ENCODE results near the gene PIP5K1A. TPM values are rescaled to one million over a fixed set of nuclear protein-coding genes. Genes with fewer than 3 reads are reported as not detected.

The PIP5K1A gene
- total RNA-seq, 4 donors from 2014 or later: 23.4 to 46.8 (median 36.9) TPM

DNA sequence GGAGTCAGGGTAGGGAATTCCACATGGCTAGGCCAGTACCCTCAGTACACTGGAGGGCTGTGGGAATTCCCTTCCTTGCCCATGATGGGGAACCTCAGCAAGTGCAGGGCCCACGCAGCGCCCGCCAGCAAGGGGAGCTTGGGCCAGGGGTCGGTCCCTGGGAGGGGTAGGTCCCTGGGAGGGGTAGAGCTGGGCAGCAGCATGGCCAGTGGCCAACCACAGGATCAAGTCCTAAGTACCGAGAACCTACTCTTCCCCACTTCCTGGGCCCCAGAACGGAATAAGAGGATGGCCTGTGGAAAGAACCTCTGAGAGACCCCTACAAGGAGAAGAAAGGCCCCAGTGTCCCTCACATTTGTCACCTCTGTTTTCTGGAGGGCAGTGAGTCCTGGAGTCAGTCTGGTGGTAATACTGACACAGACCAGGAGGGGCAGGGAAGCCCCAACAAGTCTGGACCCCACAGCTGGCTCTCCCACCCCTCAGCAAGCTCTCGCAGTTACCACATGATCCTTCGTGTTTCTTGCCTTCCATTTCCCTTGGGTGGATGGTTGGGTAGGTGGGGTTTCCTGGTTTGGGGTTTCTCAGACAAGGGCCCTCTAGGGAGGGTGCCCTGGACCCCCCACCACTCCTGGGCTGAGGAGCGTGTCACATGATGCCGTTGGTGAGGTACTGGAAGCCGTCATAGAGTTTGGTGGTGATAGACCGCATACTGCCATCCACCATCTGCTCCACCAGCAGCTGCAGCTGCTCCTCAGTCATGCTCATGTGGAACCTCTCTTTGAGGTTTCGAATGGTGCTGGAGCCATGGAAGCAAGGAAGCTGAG lies 94.1 kb downstream of the PIP5K1A start:
- no peaks in the 10 kb centered on the region for H3K27me3 ChIP-seq
- DNase-seq (no peak), ATAC-seq (no peak)
- H3K27ac ChIP-seq: no peak overlapping the region
- no peak for TF ChIP-seq POLR2A (IDR thresholded peaks at IDR 0.05)
- TF ChIP-seq, protein P1, sequence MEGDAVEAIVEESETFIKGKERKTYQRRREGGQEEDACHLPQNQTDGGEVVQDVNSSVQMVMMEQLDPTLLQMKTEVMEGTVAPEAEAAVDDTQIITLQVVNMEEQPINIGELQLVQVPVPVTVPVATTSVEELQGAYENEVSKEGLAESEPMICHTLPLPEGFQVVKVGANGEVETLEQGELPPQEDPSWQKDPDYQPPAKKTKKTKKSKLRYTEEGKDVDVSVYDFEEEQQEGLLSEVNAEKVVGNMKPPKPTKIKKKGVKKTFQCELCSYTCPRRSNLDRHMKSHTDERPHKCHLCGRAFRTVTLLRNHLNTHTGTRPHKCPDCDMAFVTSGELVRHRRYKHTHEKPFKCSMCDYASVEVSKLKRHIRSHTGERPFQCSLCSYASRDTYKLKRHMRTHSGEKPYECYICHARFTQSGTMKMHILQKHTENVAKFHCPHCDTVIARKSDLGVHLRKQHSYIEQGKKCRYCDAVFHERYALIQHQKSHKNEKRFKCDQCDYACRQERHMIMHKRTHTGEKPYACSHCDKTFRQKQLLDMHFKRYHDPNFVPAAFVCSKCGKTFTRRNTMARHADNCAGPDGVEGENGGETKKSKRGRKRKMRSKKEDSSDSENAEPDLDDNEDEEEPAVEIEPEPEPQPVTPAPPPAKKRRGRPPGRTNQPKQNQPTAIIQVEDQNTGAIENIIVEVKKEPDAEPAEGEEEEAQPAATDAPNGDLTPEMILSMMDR (IDR thresholded peaks at IDR 0.05 in 4 of 5, conservative IDR thresholded peaks at IDR 0.05 in 1 of 5): no peak
- intact Hi-C loops (cut with DNase I; ENCODE audit: low total_unique reads): no loop called here
- peaks cover 6 to 93% of the 10 kb centered on the region in 2 donors for H3K36me3 ChIP-seq
- H3K9me3 ChIP-seq: no peaks in the 10 kb centered on the region
- H3K4me1 ChIP-seq: no peaks in the 10 kb centered on the region
- H3K4me3 ChIP-seq: no peak overlapping the region
- in situ Hi-C loops (cut with MboI; ENCODE audit: low sequenced_read_pairs in 4 of 4): loop anchor here in 1 of 4 donors (10.0 kb wide), 1 partner anchor 102 kb away; the partner anchor contains the start of gene PSMB4

DNA sequence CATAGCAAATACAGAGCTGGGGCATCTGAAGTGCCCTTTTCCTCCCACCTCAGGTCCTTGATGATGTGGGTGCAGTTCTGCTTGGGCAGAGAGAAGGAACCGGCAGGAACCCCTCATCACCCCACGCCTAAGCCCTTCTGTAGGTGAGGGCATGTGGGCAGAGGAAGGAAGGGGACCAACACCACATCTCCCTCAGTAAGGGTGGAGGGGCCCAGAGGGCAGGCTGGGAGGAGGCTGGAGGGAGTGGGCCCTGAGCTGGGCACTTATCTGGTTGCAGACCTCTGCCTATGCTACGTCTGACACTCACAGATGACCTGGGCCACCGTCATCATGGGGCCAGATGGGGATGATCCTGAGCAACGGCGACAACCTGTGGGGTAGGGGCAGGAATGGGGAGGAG lies 94.7 kb downstream of the PIP5K1A start:
- TF ChIP-seq POLR2A (IDR thresholded peaks at IDR 0.05): no peak
- TF ChIP-seq, protein P1 (IDR thresholded peaks at IDR 0.05 in 4 of 5, conservative IDR thresholded peaks at IDR 0.05 in 1 of 5): no peak
- no peaks in the 10 kb centered on the region for H3K4me1 ChIP-seq
- H3K36me3 ChIP-seq: peaks cover 9 to 93% of the 10 kb centered on the region in 2 donors
- H3K27ac ChIP-seq: no peak overlapping the region
- DNase-seq: no peak
- in situ Hi-C loops (cut with MboI; ENCODE audit: low sequenced_read_pairs in 4 of 4): loop anchor here in 1 of 4 donors (10.0 kb wide), 1 partner anchor 102 kb away; the partner anchor contains the start of gene PSMB4
- no peaks in the 10 kb centered on the region for H3K9me3 ChIP-seq
- ATAC-seq: no peak
- H3K4me3 ChIP-seq: no peak overlapping the region
- intact Hi-C loops (cut with DNase I; ENCODE audit: low total_unique reads): no loop called here
- H3K27me3 ChIP-seq: no peaks in the 10 kb centered on the region

DNA sequence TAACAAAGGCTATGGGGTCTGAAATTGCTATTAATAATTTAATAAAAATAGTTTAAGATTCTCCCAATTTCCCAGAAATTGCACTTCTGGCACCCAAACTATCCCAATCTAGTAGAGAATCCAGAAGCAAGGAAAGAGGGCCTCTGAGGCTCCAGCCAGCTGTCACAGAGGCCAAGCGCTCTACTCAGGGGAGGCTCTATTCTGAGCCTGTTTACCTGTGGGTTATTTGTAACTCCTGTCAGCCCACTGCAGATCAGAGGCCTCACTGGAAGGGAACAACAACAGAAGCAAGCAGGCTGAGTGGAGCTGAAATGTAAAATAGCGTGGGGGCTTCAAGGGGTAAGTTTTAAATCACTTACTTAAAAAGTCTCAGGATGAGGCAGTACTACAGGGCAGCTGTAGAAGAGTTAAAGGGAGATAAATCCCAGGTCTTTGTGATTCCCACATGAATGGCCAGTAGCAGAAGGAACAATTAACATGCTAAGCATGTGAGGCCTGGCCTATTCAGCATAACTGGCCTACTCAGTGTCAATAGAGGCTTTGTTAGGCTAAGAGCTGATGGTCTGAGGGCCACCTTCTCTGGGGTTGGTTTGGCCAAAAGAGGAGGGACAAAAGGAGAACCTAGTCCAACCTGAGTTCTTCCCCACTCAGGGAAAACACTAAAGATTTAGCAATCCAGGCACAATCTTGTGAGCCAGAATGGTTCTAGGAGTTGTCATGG lies 96.5 kb downstream of the PIP5K1A start:
- no peaks in the 10 kb centered on the region for H3K9me3 ChIP-seq
- TF ChIP-seq POLR2A (IDR thresholded peaks at IDR 0.05): no peak
- TF ChIP-seq, protein P1 (IDR thresholded peaks at IDR 0.05 in 4 of 5, conservative IDR thresholded peaks at IDR 0.05 in 1 of 5): no peak
- DNase-seq (no peak), ATAC-seq (no peak)
- no peak overlapping the region for H3K27ac ChIP-seq
- H3K36me3 ChIP-seq: peaks cover 9 to 93% of the 10 kb centered on the region in 2 donors
- in situ Hi-C loops (cut with MboI; ENCODE audit: low sequenced_read_pairs in 4 of 4) (loop anchor here in 1 of 4 donors (10.0 kb wide), 1 partner anchor 100 kb away; the partner anchor contains the start of gene PSMB4), intact Hi-C loops (cut with DNase I; ENCODE audit: low total_unique reads) (no loop called here)
- H3K4me1 ChIP-seq: no peaks in the 10 kb centered on the region
- no peaks in the 10 kb centered on the region for H3K27me3 ChIP-seq
- H3K4me3 ChIP-seq: no peak overlapping the region

Other genes starting within 250 kb of the PIP5K1A start
- 10 to 100 TPM; 15.0 to 29.1 (median 24.0) TPM for gene CERS2, start 223.7 kb upstream of the PIP5K1A start, total RNA-seq
- gene ANXA9, start 216.3 kb upstream of the PIP5K1A start, total RNA-seq: not detected
- gene MINDY1, start 191.7 kb upstream of the PIP5K1A start, total RNA-seq: 10 to 100 TPM; 13.4 to 22.8 (median 19.7) TPM
- 10 to 100 TPM; 24.0 to 35.6 (median 29.1) TPM for gene PRUNE1, start 190.1 kb upstream of the PIP5K1A start, total RNA-seq
- gene BNIPL, start 162.0 kb upstream of the PIP5K1A start, total RNA-seq: under 1 TPM in 2 of 4 donors, not detected in 2; 0.13 to 0.25 TPM
- gene C1orf56, start 150.8 kb upstream of the PIP5K1A start, total RNA-seq: 10 to 100 TPM in 3 of 4 donors, 1 to 10 TPM in 1; 6.2 to 16.2 (median 12.4) TPM
- 10 to 100 TPM; 13.2 to 31.7 (median 22.8) TPM for gene CDC42SE1, start 138.9 kb upstream of the PIP5K1A start, total RNA-seq
- 1 to 10 TPM; 1.5 to 9.2 (median 5.4) TPM for gene MLLT11, start 138.2 kb upstream of the PIP5K1A start, total RNA-seq
- 10 to 100 TPM; 11.9 to 20.5 (median 17.9) TPM for gene GABPB2, start 127.8 kb upstream of the PIP5K1A start, total RNA-seq
- gene SEMA6C, start 51.9 kb upstream of the PIP5K1A start, total RNA-seq: 100 to 1,000 TPM in 2 of 4 donors, 10 to 100 TPM in 2; 51.5 to 121 (median 108) TPM
- 1 to 10 TPM in 3 of 4 donors, not detected in 1; 1.1 to 3.1 (median 1.4) TPM for gene TNFAIP8L2, start 41.9 kb upstream of the PIP5K1A start, total RNA-seq
- gene LYSMD1, start 32.6 kb upstream of the PIP5K1A start, total RNA-seq: 10 to 100 TPM; 11.4 to 14.6 (median 13.7) TPM
- 10 to 100 TPM; 17.7 to 56.1 (median 35.6) TPM for gene SCNM1, start 32.4 kb upstream of the PIP5K1A start, total RNA-seq
- 100 to 1,000 TPM in 3 of 4 donors, 10 to 100 TPM in 1; 58.3 to 315 (median 188) TPM for gene TMOD4, start 22.6 kb upstream of the PIP5K1A start, total RNA-seq
- 10 to 100 TPM; 62.2 to 95.8 (median 68.9) TPM for gene VPS72, start 8.4 kb upstream of the PIP5K1A start, total RNA-seq
- gene PSMD4, start 56.2 kb downstream of the PIP5K1A start, total RNA-seq: 100 to 1,000 TPM; 263 to 439 (median 340) TPM
- gene ZNF687, start 83.7 kb downstream of the PIP5K1A start, total RNA-seq: 10 to 100 TPM; 11.9 to 19.6 (median 16.6) TPM
- 10 to 100 TPM; 65.5 to 98.1 (median 77.3) TPM for gene PI4KB, start 128.9 kb downstream of the PIP5K1A start, total RNA-seq
- gene RFX5, start 148.7 kb downstream of the PIP5K1A start, total RNA-seq: 10 to 100 TPM; 11.4 to 24.0 (median 20.6) TPM
- 10 to 100 TPM; 30.9 to 70.2 (median 42.3) TPM for gene SELENBP1, start 174.2 kb downstream of the PIP5K1A start, total RNA-seq
- 100 to 1,000 TPM; 259 to 324 (median 291) TPM for gene PSMB4, start 201.0 kb downstream of the PIP5K1A start, total RNA-seq